Raji (cell line): ENCODE results near the gene RRP8.

ENCODE experiments used
- POLR2A ChIP-seq: IDR thresholded peaks from 2 replicates; pipeline ENCODE4 v1.6.1; 2011; ENCODE audit warnings: low read depth, low read length, control low read depth; ENCODE audit not compliant: insufficient read depth

RRP8 gene

GRCh38 chr11:6611963-6612212 is 8.5 kb upstream of the RRP8 start:
- no peak for TF ChIP-seq POLR2A

- TF ChIP-seq POLR2A, result no peak
Measured at GRCh38 chr11:6611092-6611962, 7.9 kb upstream of the RRP8 start.

GRCh38 chr11:6610591-6610990 is 7.2 kb upstream of the RRP8 start:
- no peak for TF ChIP-seq POLR2A

GRCh38 chr11:6609502-6610015 is 6.1 kb upstream of the RRP8 start:
- no peak for TF ChIP-seq POLR2A

GRCh38 chr11:6608726-6609501 is 5.5 kb upstream of the RRP8 start:
- TF ChIP-seq POLR2A, result 0 out of 2 replicates have a peak, but pooled peaks have one; percentile 14

- TF ChIP-seq POLR2A, result 0 out of 2 replicates have a peak, but pooled peaks have one; percentile 20
Measured at GRCh38 chr11:6608011-6608410, 4.6 kb upstream of the RRP8 start.

GRCh38 chr11:6607190-6607795 is 3.9 kb upstream of the RRP8 start:
- TF ChIP-seq POLR2A, result no peak

- peak; percentile 21; the same call in 1 of the 2 replicates for TF ChIP-seq POLR2A
Measured at GRCh38 chr11:6606471-6607189, 3.2 kb upstream of the RRP8 start.

GRCh38 chr11:6604790-6605189 is 1.4 kb upstream of the RRP8 start:
- no peak for TF ChIP-seq POLR2A

GRCh38 chr11:6604081-6604626 is 738 bp upstream of the RRP8 start:
- no peak for TF ChIP-seq POLR2A

GRCh38 chr11:6602096-6602940 is 1.1 kb downstream of the RRP8 start:
- TF ChIP-seq POLR2A, result no peak

- TF ChIP-seq POLR2A, result no peak
Measured at GRCh38 chr11:6601041-6601461, 2.4 kb downstream of the RRP8 start.

- no peak for TF ChIP-seq POLR2A
Measured at GRCh38 chr11:6599881-6600390, 3.5 kb downstream of the RRP8 start.

- TF ChIP-seq POLR2A, result no peak
Measured at GRCh38 chr11:6599449-6599848, 4.0 kb downstream of the RRP8 start.
